ENCODE data around the gene RSRC1.

DNA sequence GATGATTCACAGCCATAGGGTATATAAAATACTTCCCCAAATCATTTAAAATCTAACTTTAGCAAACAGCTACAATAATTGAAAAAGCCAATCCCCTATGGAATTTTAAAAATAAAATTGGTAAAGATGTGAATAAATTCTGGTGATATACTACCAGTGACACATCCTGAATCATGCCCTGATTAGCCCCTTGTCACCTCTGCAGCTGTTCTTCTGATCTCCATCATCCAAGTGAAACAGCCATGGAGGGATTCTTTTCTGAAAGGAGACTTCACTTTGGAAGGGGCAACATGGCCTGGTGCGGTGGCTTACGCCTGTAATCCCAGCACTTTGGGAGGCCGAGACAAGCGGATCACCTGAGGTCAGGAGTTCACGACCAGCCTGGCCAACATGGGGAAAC, 345.5 kb downstream of the RSRC1 start:
- TF ChIP-seq CTCF (IDR thresholded peaks at IDR 0.05; ENCODE audit: insufficient read depth, low read length, poor library complexity, severe bottlenecking), result no peak
- TF ChIP-seq EZH2phosphoT487 (conservative IDR thresholded peaks at IDR 0.05; ENCODE audit: low read length), result no peak

All from SU-DHL-6 (cell line).